Adrenal gland (tissue), 12 donors: ENCODE measurements around the gene SPATA16. TPM values are rescaled to one million over a fixed set of nuclear protein-coding genes. Genes with fewer than 3 reads are reported as not detected.

Experiments used
- DNase-seq, 7 donors: peaks; one replicate each; pipeline ENCODE4 v3.0.0-alpha.2; 2019 to 2020
- H3K27ac ChIP-seq, 5 donors: fragments of 200-600 bp; sonication (generic) in 4 of 5; 1 replicate in 3 of 5; 2 replicates in 2 of 5; pipeline versions ENCODE4 v1.5.1 to v1.8.0; 2016 to 2020; ENCODE audit warnings: mild to moderate bottlenecking in 1 of 5
- H3K27me3 ChIP-seq: fragments of 200-600 bp; 2 replicates; pipeline ENCODE4 v1.8.0; 2021
- H3K36me3 ChIP-seq, 2 donors: fragments of 200-600 bp; replicated peaks in 1 of 2; 1 replicate in 1 of 2; 2 replicates in 1 of 2; pipeline versions ENCODE4 v1.5.1 to v1.8.0; 2018 to 2022
- H3K4me1 ChIP-seq, 2 donors: fragments of 200-600 bp; replicated peaks in 1 of 2; 1 replicate in 1 of 2; 2 replicates in 1 of 2; pipeline versions ENCODE4 v1.5.1 to v1.8.0; 2018 to 2021
- H3K4me3 ChIP-seq, 4 donors: fragments of 200-600 bp; sonication (generic) in 3 of 4; one replicate each; pipeline ENCODE4 v1.5.1; 2016 to 2018
- H3K9me3 ChIP-seq, 3 donors: fragments of 200-600 bp; sonication (generic) in 1 of 3; replicated peaks in 1 of 3; 1 replicate in 2 of 3; 2 replicates in 1 of 3; pipeline versions ENCODE4 v1.5.1 to v1.8.0; 2016 to 2021
- POLR2A ChIP-seq, 2 donors: fragments of 450-650 bp; IDR thresholded peaks; one replicate each; pipeline ENCODE4 v1.6.1; 2017; ENCODE audit warnings: antibody characterized with exemption in 2 of 2, mild to moderate bottlenecking in 2 of 2, moderate library complexity in 1 of 2
- WGBS, 4 donors: extraction: QIAGEN DNeasy Blood & Tissue Kit in 2 of 4; methylation state at CpG; one replicate each; pipeline versions ENCODE4 v1.1.5 to v1.1.7; 2013 to 2017; 5-methylcytosine and 5-hydroxymethylcytosine counted together
- intact Hi-C, 2 donors: fragments of 100-400 bp; cut with DNase I; formaldehyde crosslinking; loops; one replicate each; pipeline versions ENCODE4 v1.14.1 to v1.15.0; 2022 to 2023
- polyA plus RNA-seq, 3 donors: library from polyadenylated mRNA; stranded (reverse); fragments of 200-250 nt in 2 of 3; fragments of 350-450 nt in 1 of 3; fragmentation: Illumina TruSeq in 1 of 3; extraction: RNeasy Lipid Tissue Mini Kit (QIAGEN cat#74804) in 1 of 3; gene quantifications; one replicate each; pipeline ENCODE4 v1.2.3, GENCODE V29; 2013 to 2014
- total RNA-seq, 9 donors: library from RNA; depleted of rRNA in 4 of 9; stranded (reverse); fragments of >200 nt in 4 of 9; fragments of 120-200 nt in 1 of 9; fragmentation: NEBNext Ultra II Directional in 1 of 9; extraction: Animal tissue kit (Norgen Biotek cat#: 25700) in 1 of 9; gene quantifications; one replicate each; pipeline versions ENCODE4 v1.1.0 to v1.2.4, GENCODE V29; 2013 to 2023
- TF ChIP-seq, protein P1 (sequence below), 6 experiments: fragments of 450-650 bp in 4 of 6; fragments of 200-600 bp in 2 of 6; sonication (generic) in 1 of 6; IDR thresholded peaks; 1 replicate in 5 of 6; 2 replicates in 1 of 6; pipeline versions ENCODE4 v1.5.1 to v1.8.0; 2016 to 2021; ENCODE audit warnings: antibody characterized with exemption in 6 of 6, mild to moderate bottlenecking in 2 of 6, moderate library complexity in 1 of 6
- donor health status: healthy with polysubstance abuse.
- donor health status: Bipolar disorder and iron deficiency.
- donor health status: DM: yes; HTN: yes; CAD: no.
- donor health status: DM: no; HTN: no; CAD: no.
- donor health status: DM: no; HTN: no; CAD: no.
- donor health status: DM: yes; HTN: yes; CAD: no.

The SPATA16 gene
- total and polyA plus RNA-seq, 12 donors: not detected

DNA sequence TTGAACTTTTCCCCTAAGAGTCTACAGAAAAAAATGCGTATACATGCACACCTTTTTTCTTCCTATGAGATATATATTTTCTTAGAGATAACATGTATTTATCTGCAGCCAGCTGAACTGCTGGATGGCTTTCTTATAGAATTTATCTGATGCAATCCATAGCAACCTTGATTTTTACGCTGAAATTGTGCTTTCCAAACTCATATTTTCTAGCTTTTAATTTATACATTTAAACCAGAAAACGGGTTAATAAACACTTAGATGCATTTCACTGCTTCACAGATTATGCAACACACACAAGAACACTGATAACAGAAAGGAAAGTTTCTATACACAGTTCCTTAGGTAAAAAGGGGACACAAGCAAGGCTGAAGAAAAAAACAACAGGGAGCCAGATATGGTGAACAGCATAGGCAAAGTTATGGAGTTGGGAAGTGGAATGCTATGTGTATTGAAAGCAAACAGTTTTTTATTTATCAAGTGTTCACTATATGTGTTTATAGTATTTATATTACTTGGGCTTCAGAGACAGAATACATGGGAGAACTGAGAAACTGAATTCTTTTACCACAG lies 149.5 kb downstream of the SPATA16 start:
- no peak overlapping the region for H3K27ac ChIP-seq
- TF ChIP-seq, protein P1, sequence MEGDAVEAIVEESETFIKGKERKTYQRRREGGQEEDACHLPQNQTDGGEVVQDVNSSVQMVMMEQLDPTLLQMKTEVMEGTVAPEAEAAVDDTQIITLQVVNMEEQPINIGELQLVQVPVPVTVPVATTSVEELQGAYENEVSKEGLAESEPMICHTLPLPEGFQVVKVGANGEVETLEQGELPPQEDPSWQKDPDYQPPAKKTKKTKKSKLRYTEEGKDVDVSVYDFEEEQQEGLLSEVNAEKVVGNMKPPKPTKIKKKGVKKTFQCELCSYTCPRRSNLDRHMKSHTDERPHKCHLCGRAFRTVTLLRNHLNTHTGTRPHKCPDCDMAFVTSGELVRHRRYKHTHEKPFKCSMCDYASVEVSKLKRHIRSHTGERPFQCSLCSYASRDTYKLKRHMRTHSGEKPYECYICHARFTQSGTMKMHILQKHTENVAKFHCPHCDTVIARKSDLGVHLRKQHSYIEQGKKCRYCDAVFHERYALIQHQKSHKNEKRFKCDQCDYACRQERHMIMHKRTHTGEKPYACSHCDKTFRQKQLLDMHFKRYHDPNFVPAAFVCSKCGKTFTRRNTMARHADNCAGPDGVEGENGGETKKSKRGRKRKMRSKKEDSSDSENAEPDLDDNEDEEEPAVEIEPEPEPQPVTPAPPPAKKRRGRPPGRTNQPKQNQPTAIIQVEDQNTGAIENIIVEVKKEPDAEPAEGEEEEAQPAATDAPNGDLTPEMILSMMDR (IDR thresholded peaks at IDR 0.05): no peak
- no peaks in the 10 kb centered on the region for H3K9me3 ChIP-seq
- no peaks in the 10 kb centered on the region for H3K36me3 ChIP-seq
- no peak for DNase-seq
- no peaks in the 10 kb centered on the region for H3K27me3 ChIP-seq
- H3K4me3 ChIP-seq: no peak overlapping the region
- 64 to 70% (median 67%) methylated on average over 3 of the region's 3 CpGs for WGBS, 4 donors
- intact Hi-C loops: no loop called here
- no peaks in the 10 kb centered on the region for H3K4me1 ChIP-seq

GRCh38 chr3:172989373-172989772 lies 151.7 kb downstream of the SPATA16 start:
- Histone ChIP-seq H3K36me3 (no peaks in the 10 kb centered on the region), H3K27me3 (no peaks in the 10 kb centered on the region), H3K9me3 (no peaks in the 10 kb centered on the region), H3K4me1 (no peaks in the 10 kb centered on the region), H3K27ac (no peak overlapping the region), H3K4me3 (no peak overlapping the region)
- intact Hi-C loops: no loop called here
- 77 to 79% (median 78%) methylated on average over 3 of the region's 3 CpGs for WGBS, 4 donors
- TF ChIP-seq, protein P1 (IDR thresholded peaks at IDR 0.05): no peak
- TF ChIP-seq POLR2A (IDR thresholded peaks at IDR 0.05): no peak
- DNase-seq: no peak

DNA sequence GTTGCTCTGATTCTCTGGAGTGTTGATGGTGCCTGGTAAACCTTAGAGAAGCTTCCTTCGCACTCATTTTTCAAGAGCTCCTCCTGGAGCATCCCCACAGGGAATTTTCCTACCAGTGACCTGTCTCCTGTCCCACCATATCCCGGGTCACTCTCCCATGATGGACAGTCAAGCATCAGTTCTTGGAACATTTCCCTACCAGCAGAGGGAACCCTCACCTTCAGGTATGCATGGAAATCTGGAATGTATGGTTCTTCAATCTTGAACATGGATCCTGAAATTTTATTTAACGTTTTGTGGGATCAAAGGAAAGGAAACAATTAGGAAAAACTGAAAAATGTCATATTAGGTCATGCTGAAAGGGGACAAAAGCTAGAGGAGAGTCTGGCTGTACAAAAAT lies 153.8 kb downstream of the SPATA16 start:
- no peaks in the 10 kb centered on the region for H3K4me1 ChIP-seq
- H3K4me3 ChIP-seq: no peak overlapping the region
- no peaks in the 10 kb centered on the region for H3K36me3 ChIP-seq
- no peak for DNase-seq
- TF ChIP-seq, protein P1 (IDR thresholded peaks at IDR 0.05): no peak
- TF ChIP-seq POLR2A (IDR thresholded peaks at IDR 0.05): no peak
- no peaks in the 10 kb centered on the region for H3K27me3 ChIP-seq
- no peaks in the 10 kb centered on the region for H3K9me3 ChIP-seq
- H3K27ac ChIP-seq: no peak overlapping the region
- WGBS, 4 donors: 56 to 60% (median 59%) methylated on average over 3 of the region's 3 CpGs
- intact Hi-C loops: no loop called here

DNA sequence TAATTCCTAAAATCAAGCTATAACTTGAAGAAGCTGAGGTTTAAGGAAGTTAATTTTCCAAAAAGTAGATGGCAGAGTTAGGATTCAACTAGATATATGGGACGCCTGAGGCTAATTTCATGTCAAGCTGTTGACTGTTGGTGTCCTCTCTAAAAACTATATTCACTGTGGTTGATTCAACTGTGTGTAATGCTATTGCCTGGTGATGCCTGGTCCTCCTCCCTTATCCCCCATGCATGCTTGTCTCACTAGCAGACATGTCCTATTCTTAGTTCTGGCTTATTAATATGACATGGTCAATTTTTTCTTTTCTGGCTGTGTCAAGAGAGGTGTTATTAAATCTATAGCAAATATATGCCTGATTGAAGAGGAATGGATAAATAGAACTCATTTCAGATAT lies 156.1 kb downstream of the SPATA16 start:
- 79 to 94% (median 91%) methylated on average over 1 of the region's 1 CpG for WGBS, 4 donors
- intact Hi-C loops: no loop called here
- Histone ChIP-seq H3K4me3 (no peak overlapping the region), H3K27me3 (no peaks in the 10 kb centered on the region), H3K27ac (no peak overlapping the region), H3K9me3 (no peaks in the 10 kb centered on the region), H3K36me3 (no peaks in the 10 kb centered on the region), H3K4me1 (no peaks in the 10 kb centered on the region)
- TF ChIP-seq POLR2A (IDR thresholded peaks at IDR 0.05): no peak
- TF ChIP-seq, protein P1 (IDR thresholded peaks at IDR 0.05): no peak
- DNase-seq: no peak
